Uterus (tissue), 2 donors: ENCODE data around the gene AGT.

ENCODE experiments used
- POLR2A ChIP-seq, 2 donors: fragments of 450-650 bp; IDR thresholded peaks; one replicate each; pipeline ENCODE4 v1.6.1; 2016; ENCODE audit warnings: antibody characterized with exemption in 2 of 2, mild to moderate bottlenecking in 1 of 2, moderate library complexity in 1 of 2
- TF ChIP-seq, protein P1 (sequence below), 4 experiments: fragments of 200-600 bp in 2 of 4; fragments of 450-650 bp in 2 of 4; sonication (generic) in 2 of 4; IDR thresholded peaks; one replicate each; pipeline ENCODE4 v1.5.1; 2016 to 2019; ENCODE audit warnings: antibody characterized with exemption in 4 of 4, mild to moderate bottlenecking in 2 of 4, moderate library complexity in 1 of 4

DNA sequence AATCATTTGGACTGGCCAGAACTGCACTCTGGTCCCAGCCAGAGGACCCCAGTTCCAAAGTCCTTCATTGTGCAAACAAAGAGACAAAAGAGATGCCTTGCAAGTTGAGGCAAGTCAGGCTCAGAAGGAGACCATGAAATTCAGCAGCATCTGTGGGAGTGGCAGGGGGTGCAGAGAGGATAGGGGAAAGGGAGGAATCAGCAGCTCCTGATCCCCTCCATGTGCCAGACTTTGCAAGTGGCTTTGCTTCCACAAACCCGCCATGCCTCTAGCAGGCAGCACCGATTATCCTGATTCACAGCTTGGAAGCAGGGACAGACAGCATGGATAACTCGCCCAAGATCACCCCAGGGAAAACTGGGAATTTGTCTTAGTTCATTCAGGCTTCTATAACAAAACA is 31.1 kb upstream of the AGT start:
- TF ChIP-seq, protein P1, sequence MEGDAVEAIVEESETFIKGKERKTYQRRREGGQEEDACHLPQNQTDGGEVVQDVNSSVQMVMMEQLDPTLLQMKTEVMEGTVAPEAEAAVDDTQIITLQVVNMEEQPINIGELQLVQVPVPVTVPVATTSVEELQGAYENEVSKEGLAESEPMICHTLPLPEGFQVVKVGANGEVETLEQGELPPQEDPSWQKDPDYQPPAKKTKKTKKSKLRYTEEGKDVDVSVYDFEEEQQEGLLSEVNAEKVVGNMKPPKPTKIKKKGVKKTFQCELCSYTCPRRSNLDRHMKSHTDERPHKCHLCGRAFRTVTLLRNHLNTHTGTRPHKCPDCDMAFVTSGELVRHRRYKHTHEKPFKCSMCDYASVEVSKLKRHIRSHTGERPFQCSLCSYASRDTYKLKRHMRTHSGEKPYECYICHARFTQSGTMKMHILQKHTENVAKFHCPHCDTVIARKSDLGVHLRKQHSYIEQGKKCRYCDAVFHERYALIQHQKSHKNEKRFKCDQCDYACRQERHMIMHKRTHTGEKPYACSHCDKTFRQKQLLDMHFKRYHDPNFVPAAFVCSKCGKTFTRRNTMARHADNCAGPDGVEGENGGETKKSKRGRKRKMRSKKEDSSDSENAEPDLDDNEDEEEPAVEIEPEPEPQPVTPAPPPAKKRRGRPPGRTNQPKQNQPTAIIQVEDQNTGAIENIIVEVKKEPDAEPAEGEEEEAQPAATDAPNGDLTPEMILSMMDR (IDR thresholded peaks at IDR 0.05), result no peak
- no peak for TF ChIP-seq POLR2A (IDR thresholded peaks at IDR 0.05)
